Measurements from ENCODE around the gene CAAP1.
"Not testable (repeated sequence)": the region's sequence is repeated elsewhere in the genome, so short reads cannot be mapped to it uniquely, and the experiment has no call there.

Gene CAAP1

DNA sequence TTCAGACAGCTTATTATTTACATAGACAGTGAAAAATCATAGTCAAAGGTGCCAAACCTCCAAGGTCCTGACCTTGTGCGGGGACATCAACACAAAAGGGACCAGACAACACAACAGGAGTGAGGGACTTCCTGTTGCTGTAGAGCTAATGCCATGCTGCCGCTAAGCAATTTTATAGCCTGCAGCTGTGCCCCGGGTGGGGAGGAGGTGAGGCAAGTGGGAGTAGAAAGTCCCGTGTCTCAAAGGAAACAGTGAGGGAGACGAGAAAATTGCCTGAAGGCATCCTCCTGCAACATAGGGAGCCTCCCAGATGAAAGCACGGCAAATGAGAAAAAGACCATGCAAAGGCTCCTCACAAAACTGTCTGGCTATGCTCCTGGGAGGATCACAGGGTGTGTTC, 58.8 kb downstream of the CAAP1 start:
- DNase-seq (ENCODE audit: low spot score) = no peak

DNA sequence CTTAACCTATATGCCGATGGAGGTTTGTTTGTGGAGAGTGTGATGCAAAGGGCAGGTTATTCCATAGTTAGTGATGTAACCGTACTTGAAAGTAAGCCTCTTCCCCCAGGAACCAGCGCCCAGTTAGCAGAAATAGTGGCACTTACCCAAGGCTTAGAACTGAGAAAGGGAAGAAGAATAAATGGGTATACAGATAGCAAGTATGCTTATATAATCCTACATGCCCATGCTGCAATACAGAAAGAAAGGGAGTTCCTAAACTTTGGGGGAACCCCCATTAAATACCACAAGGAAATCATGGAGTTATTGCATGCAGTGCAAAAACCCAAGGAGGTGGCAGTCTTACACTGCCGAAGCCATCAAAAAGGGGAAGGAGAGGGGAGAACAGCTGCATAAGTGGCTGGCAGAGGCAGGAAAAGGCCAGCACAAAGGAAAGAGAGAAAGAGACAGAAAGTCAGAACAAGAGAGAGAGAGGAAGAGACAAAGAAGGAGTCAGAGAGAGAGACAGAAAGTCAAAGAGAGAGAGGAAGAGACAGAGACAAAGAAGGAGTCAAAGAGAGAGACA, 64.1 kb downstream of the CAAP1 start:
- not testable (repeated sequence) for DNase-seq (ENCODE audit: low spot score)

DNA sequence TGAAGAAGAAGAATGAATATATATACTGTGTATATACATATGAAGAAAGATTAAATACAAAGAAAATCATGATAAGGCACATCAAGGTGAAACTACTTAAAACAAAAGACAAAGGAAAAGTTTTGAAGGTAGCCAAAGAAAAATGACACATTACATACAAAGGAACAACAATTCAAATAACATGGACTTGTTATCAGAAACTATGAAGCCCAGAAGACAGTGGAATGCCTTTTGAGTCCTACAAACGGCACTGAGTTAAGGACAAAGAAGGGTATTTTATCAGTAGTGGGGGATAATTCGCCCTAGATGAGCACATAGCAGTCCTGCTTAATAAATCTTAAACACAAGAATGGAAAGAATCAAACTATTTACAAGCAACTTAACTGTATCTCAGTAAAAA, 77.8 kb downstream of the CAAP1 start:
- DNase-seq (ENCODE audit: low spot score) = no peak

DNA sequence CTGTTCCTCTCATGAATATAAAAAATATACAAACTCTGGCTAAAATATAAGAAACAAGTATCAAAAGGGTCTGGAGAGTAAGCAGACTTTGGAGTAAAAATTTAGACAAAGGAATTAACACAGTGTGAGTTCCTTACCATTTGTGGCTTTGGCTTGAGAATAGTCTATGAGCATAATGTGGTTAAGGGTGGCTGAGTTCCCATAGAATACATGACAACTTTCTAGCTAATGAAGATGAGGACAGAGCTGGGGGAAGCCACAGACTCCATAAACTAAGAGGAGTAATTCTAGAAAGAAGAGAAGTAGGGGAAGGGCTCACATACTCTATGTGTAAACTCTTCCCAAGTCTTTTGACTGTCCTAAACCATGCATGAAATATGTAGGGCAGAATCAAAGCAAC, 79.4 kb downstream of the CAAP1 start:
- no peak for DNase-seq (ENCODE audit: low spot score)

DNA sequence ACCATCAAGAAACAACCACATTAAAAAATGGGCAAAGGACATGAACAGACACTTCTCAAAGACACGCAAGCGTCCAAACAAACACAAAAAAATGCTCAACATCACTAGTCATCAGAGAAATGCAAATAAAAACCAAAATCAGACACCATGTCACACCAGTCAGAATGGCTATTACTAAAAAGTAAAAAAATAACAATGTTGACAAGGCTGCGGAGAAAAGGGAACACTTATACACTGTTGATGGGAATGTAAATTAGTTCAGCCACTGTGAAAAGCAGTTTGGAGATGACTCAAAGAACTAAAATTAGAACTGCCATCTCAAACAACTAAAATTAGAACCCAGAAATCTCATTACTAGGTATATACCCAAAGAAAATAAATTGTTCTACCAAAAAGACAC, 80.4 kb downstream of the CAAP1 start:
- no peak for DNase-seq (ENCODE audit: low spot score)

DNA sequence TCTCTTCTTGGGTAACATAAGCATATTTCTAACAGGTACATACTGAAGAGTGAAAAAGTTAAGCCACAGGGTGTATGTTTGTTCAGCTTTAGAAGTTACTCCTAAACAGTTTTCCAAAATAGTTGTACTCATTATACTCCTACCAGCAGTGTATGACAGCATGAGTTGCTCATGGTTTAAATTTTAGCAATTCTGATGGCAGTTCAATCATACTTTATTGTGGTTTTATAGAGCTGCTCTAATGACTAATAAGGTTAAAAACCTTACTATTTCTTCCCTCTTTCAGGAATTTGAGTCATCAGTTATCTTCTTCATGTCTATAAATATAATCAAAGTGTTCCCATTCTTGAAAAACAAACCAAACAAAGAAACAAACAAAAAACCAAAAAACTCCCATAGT, 81.5 kb downstream of the CAAP1 start:
- DNase-seq (ENCODE audit: low spot score) = no peak

DNA sequence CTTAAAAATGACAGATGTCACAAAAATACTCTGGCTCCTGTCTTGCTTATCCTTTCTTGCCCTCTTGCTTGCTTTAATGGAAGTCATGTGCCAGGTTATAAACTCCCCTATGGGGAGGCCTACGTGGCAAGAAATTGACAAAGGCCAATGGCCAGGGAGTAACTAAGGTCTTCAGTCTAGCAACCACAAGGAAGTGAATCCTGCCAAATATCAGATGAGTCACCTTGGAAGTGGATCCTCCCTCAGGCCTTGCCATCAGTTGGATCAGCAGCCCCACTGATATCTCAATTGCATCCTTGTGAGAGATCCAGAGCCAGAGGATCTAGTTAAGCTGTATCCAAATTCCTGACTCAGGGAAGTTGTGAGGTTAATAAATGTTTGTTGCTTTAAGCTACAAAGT, 82.8 kb downstream of the CAAP1 start:
- no peak for DNase-seq (ENCODE audit: low spot score)

DNA sequence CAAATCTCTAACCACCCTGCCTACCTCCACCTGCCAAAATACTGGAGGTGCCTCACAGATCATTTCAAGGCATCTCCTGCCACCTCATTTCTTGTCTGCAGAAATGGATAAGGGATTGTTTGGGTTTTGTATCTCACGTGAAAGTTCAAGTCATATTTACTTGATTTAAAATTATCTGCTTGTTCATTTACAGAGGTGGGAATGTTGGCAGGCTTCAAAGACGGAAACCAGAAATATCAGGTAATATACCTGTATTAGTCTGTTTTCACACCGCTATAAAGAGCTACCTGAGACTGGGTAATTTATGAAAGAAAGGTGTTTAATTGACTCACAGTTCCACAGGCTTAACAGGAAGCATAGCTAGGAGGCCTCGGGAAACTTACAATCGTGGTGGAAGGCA, 85.4 kb downstream of the CAAP1 start:
- no peak for DNase-seq (ENCODE audit: low spot score)

DNA sequence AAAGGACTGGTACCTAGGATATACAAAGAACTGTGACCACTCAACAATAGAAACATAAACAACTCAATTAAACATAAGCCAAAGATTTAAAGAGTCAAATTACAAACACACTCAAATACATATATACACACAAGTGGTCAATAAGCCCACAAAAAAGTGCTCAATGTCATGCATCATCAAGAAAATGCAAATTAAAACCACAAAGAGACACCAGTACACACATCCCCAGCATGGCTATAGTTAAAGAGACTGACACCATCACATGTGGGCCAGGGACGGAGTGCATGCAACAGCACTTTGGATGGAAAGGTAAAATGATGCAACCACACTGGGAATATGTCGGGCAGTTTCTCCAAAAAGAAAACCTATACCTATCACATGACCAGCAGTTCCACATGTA, 89.7 kb downstream of the CAAP1 start:
- no peak for DNase-seq (ENCODE audit: low spot score)

DNA sequence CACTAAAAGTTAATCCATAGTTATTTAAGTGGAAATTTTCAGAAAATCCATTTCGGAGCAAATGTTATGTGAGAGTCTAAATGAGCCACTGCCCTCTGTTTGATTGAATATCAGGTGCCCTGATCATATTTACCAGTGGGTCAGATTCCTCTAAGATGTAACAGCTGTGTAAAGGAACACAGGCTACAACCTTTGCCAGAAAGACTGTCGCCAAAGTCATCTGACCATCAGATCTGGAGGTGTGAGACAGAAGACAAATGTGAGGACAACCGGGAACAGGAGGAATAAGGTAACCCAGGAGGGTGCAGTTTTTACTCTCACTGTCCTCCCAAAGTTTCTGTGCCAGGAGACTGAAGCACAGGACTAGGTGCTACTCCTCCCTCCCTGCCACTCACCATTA, 90.8 kb downstream of the CAAP1 start:
- DNase-seq (ENCODE audit: low spot score) = no peak

DNA sequence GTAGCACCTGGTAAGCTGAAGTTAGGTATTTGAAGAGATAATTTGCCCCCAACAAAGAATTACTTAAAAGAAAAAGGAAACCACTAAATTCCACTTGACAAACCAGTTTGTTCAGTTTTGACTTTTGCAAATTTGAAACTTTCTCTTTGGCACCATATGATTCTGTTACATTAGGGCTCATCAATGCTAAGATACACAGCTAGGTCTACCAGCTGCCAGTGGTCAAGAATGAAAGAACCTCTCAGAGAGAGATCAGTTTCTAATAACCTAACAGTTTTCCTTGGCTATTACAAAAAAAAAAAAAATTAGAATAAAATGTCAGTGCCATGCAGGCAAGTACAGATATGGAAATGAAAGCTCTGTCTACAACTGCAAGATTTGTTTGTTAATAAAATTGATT, 92.3 kb downstream of the CAAP1 start:
- DNase-seq (ENCODE audit: low spot score) = no peak

DNA sequence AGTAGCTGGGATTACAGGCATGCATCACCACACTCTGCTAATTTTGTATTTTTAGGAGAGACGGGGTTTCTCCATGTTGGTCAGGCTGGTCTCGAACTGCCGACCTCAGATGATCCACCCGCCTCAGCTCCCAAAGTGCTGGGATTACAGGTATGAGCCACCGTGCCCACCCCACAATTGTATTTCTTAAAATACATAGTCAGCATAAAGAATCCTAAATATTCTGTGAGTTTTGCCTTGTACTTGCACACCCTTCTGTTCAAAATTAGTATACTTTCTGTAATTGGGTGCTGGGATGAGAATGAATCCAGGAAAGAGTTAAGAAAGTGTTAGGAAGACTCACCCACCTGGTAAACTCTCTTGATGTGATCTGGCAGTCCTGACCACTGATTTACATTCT, 101.3 kb downstream of the CAAP1 start:
- DNase-seq (ENCODE audit: low spot score) = no peak

Data from hematopoietic multipotent progenitor cell treated with erythropoietin and hydrocortisone succinate and interleukin-3 and kit ligand, for 15 days (in vitro differentiated cells).